Measurements from ENCODE around the gene MAN2A1. TPM values are rescaled to one million over a fixed set of nuclear protein-coding genes. Genes with fewer than 3 reads are reported as not detected.

Gene MAN2A1
- total RNA-seq, 1 experiment from 2014 or later: 86.6 TPM

DNA sequence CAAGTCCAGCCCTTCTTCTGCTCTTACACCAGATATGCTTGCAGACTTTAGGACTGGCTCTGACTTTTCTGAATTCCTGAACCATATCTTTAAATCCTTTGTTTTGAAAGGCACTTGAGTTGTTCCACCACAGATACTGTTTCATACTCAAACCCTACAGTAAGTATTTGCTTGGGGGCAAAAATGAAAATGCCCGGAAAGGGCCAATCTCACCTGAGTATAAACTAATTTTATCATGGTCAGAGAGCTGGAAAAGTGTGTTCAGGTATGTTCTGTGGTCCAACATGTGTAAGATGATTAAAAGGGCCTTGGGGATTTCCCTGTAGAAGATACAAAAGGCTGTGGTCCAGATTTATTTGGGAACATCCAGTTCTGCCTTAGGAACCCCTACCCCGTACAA is 225.2 kb downstream of the MAN2A1 start (continued):
- TF ChIP-seq, protein P1, sequence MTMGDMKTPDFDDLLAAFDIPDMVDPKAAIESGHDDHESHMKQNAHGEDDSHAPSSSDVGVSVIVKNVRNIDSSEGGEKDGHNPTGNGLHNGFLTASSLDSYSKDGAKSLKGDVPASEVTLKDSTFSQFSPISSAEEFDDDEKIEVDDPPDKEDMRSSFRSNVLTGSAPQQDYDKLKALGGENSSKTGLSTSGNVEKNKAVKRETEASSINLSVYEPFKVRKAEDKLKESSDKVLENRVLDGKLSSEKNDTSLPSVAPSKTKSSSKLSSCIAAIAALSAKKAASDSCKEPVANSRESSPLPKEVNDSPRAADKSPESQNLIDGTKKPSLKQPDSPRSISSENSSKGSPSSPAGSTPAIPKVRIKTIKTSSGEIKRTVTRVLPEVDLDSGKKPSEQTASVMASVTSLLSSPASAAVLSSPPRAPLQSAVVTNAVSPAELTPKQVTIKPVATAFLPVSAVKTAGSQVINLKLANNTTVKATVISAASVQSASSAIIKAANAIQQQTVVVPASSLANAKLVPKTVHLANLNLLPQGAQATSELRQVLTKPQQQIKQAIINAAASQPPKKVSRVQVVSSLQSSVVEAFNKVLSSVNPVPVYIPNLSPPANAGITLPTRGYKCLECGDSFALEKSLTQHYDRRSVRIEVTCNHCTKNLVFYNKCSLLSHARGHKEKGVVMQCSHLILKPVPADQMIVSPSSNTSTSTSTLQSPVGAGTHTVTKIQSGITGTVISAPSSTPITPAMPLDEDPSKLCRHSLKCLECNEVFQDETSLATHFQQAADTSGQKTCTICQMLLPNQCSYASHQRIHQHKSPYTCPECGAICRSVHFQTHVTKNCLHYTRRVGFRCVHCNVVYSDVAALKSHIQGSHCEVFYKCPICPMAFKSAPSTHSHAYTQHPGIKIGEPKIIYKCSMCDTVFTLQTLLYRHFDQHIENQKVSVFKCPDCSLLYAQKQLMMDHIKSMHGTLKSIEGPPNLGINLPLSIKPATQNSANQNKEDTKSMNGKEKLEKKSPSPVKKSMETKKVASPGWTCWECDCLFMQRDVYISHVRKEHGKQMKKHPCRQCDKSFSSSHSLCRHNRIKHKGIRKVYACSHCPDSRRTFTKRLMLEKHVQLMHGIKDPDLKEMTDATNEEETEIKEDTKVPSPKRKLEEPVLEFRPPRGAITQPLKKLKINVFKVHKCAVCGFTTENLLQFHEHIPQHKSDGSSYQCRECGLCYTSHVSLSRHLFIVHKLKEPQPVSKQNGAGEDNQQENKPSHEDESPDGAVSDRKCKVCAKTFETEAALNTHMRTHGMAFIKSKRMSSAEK (CRISPR knock-in tag; IDR thresholded peaks at IDR 0.05; ENCODE audit: borderline replicate concordance): no peak
- no peak for TF ChIP-seq ZNF671 (CRISPR knock-in tag; IDR thresholded peaks at IDR 0.05)
- no peak for TF ChIP-seq NR3C1 (CRISPR knock-in tag; conservative IDR thresholded peaks at IDR 0.05; ENCODE audit: low read depth)
- TF ChIP-seq, protein P2, sequence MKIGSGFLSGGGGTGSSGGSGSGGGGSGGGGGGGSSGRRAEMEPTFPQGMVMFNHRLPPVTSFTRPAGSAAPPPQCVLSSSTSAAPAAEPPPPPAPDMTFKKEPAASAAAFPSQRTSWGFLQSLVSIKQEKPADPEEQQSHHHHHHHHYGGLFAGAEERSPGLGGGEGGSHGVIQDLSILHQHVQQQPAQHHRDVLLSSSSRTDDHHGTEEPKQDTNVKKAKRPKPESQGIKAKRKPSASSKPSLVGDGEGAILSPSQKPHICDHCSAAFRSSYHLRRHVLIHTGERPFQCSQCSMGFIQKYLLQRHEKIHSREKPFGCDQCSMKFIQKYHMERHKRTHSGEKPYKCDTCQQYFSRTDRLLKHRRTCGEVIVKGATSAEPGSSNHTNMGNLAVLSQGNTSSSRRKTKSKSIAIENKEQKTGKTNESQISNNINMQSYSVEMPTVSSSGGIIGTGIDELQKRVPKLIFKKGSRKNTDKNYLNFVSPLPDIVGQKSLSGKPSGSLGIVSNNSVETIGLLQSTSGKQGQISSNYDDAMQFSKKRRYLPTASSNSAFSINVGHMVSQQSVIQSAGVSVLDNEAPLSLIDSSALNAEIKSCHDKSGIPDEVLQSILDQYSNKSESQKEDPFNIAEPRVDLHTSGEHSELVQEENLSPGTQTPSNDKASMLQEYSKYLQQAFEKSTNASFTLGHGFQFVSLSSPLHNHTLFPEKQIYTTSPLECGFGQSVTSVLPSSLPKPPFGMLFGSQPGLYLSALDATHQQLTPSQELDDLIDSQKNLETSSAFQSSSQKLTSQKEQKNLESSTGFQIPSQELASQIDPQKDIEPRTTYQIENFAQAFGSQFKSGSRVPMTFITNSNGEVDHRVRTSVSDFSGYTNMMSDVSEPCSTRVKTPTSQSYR (CRISPR knock-in tag; IDR thresholded peaks at IDR 0.05): no peak
- TF ChIP-seq, protein P3, sequence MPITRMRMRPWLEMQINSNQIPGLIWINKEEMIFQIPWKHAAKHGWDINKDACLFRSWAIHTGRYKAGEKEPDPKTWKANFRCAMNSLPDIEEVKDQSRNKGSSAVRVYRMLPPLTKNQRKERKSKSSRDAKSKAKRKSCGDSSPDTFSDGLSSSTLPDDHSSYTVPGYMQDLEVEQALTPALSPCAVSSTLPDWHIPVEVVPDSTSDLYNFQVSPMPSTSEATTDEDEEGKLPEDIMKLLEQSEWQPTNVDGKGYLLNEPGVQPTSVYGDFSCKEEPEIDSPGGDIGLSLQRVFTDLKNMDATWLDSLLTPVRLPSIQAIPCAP (CRISPR knock-in tag; IDR thresholded peaks at IDR 0.05): no peak
- no peak for TF ChIP-seq NFATC4 (CRISPR knock-in tag; IDR thresholded peaks at IDR 0.05)
- TF ChIP-seq OVOL2 (CRISPR knock-in tag; IDR thresholded peaks at IDR 0.05; ENCODE audit: borderline replicate concordance): no peak
- TF ChIP-seq, protein P4, sequence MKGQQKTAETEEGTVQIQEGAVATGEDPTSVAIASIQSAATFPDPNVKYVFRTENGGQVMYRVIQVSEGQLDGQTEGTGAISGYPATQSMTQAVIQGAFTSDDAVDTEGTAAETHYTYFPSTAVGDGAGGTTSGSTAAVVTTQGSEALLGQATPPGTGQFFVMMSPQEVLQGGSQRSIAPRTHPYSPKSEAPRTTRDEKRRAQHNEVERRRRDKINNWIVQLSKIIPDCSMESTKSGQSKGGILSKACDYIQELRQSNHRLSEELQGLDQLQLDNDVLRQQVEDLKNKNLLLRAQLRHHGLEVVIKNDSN (CRISPR knock-in tag; IDR thresholded peaks at IDR 0.05): no peak
- TF ChIP-seq, protein P5, sequence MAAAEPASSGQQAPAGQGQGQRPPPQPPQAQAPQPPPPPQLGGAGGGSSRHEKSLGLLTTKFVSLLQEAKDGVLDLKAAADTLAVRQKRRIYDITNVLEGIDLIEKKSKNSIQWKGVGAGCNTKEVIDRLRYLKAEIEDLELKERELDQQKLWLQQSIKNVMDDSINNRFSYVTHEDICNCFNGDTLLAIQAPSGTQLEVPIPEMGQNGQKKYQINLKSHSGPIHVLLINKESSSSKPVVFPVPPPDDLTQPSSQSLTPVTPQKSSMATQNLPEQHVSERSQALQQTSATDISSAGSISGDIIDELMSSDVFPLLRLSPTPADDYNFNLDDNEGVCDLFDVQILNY (CRISPR knock-in tag; IDR thresholded peaks at IDR 0.05): no peak

DNA sequence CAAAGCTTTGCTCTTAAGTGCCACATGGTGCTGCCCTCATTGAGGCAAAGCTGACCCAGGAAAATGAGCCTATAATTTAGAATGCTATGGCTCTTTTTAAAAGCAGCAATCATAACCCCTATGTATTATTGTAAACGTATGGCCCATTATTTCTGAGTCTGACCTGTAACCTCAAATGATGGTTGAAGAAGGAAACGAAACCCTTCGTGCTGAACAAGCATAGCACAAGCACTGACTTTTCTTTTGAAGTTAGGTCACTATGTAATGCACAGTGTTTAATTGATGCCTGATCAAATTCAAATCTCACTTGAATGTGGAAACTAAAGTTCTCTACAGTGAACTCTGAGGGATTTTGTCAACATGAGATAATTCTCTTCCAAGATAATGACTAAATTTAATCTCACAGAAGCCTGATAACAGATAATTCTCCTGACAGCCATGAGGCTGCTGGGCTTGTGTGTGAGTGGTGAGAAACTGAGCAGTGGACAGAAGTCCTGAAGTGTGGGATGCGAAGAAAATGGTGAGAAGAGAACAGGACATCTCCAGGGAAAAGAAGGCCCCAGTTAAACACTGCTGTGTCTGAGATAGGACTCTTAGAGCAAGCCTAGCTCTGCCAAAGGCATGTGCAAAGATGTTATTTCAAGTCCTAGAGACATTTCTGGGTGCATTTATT is 226.9 kb downstream of the MAN2A1 start:
- DNase-seq (ENCODE audit: low spot score): no peak
- Mint-ChIP-seq H3K27ac (no peak overlapping the region), H3K36me3 (no peaks in the 10 kb centered on the region), H3K4me1 (no peaks in the 10 kb centered on the region), H3K27me3 (ENCODE audit: low read depth) (no peaks in the 10 kb centered on the region), H3K4me3 (no peak overlapping the region), H3K9me3 (no peaks in the 10 kb centered on the region)
- TF ChIP-seq KAT7 (CRISPR knock-in tag; IDR thresholded peaks at IDR 0.05; ENCODE audit: borderline replicate concordance): no peak
- TF ChIP-seq IRF2 (CRISPR knock-in tag; IDR thresholded peaks at IDR 0.05; ENCODE audit: borderline replicate concordance, low read depth): no peak
- CTCF ChIA-PET: no interaction called here
- ATAC-seq: no peak
- POLR2A ChIA-PET: no interaction called here

Data from WTC11 (cell line).